GM10248 (cell line): ENCODE measurements around the gene ZNF775.

Source experiments
- CTCF ChIA-PET: fragments of 300-600 bp; sonication (Branson Sonifier 250); formaldehyde crosslinking; extraction: SDS; loops from one replicate; lab custom pipeline; 2021; ENCODE audit warnings: antibody characterized with exemption; lab: Yijun Ruan, JAX
- POLR2A ChIA-PET: fragments of 350-650 bp; sonication (Branson Sonifier 250); formaldehyde crosslinking; extraction: SDS; loops from one replicate; lab custom pipeline; 2020; ENCODE audit warnings: antibody characterized with exemption; lab: Yijun Ruan, JAX
- DNase-seq: peaks from one replicate; pipeline ENCODE4 v3.0.0; 2012; ENCODE audit errors: extremely low spot score
- TF ChIP-seq, protein P1 (sequence below): IDR thresholded peaks from 2 replicates; pipeline ENCODE4 v1.5.1; 2012; ENCODE audit warnings: mild to moderate bottlenecking, low read depth; ENCODE audit errors: extremely low read depth, missing control alignments, control extremely low read depth

Gene ZNF775

DNA sequence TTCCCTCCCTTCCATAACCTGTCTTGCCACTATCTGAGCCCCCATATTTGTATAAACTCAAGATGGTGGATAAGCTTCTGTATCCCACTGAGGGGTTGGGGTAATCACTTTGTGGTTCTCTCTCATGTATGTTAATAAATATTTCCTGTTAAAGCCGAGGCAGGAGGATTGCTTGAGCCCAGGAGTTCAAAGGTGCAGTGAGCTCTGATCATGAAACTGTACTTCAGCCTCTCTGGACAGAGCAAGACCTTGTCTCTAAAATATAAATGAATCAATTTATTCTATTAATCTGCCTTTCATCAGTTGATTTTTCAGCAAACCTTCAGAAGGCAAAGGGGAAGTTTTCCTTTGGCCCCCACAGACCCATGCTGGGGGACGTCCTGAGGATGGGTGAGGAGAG lies 35.9 kb upstream of the ZNF775 start:
- TF ChIP-seq, protein P1, sequence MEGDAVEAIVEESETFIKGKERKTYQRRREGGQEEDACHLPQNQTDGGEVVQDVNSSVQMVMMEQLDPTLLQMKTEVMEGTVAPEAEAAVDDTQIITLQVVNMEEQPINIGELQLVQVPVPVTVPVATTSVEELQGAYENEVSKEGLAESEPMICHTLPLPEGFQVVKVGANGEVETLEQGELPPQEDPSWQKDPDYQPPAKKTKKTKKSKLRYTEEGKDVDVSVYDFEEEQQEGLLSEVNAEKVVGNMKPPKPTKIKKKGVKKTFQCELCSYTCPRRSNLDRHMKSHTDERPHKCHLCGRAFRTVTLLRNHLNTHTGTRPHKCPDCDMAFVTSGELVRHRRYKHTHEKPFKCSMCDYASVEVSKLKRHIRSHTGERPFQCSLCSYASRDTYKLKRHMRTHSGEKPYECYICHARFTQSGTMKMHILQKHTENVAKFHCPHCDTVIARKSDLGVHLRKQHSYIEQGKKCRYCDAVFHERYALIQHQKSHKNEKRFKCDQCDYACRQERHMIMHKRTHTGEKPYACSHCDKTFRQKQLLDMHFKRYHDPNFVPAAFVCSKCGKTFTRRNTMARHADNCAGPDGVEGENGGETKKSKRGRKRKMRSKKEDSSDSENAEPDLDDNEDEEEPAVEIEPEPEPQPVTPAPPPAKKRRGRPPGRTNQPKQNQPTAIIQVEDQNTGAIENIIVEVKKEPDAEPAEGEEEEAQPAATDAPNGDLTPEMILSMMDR = no peak
- no peak for DNase-seq
- CTCF ChIA-PET = interaction anchor here (1.0 to 6.1 kb wide), 2 partner anchors 13 to 22 kb away, joined by 3 to 48 read pairs; no protein-coding TSS in a partner anchor
- POLR2A ChIA-PET = no interaction called here

DNA sequence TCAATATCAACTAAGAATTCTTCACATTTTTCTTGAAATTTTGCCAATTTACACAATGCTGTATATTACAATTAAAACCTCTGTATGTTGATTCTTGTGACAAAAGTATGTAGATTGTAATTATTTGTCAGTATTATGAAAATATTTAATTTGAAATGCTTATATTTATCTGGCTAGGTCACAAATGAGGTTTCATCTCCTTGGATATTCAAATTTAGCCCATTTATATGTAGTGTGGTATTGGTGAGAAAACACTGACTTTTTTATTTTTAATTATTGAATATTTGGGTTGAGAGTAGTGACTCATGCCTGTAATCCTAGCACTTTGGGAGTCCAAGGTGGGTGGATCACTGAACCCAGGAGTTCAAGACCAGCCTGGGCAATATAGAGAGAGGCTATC lies 34.8 kb upstream of the ZNF775 start:
- TF ChIP-seq, protein P1 = no peak
- DNase-seq = no peak
- CTCF ChIA-PET = interaction anchor here (1.0 to 6.1 kb wide), 2 partner anchors 12 to 23 kb away, joined by 3 to 48 read pairs; no protein-coding TSS in a partner anchor
- POLR2A ChIA-PET = no interaction called here

GRCh38 chr7:150345012-150345411 lies 34.1 kb upstream of the ZNF775 start:
- DNase-seq = no peak
- TF ChIP-seq, protein P1 = no peak
- ChIA-PET CTCF (interaction anchor here (1.2 to 6.1 kb wide), 2 partner anchors 11 to 59 kb away, joined by 3 to 48 read pairs; no protein-coding TSS in a partner anchor), POLR2A (no interaction called here)

- TF ChIP-seq, protein P1 = no peak
- POLR2A ChIA-PET = no interaction called here
- no peak for DNase-seq
- CTCF ChIA-PET = interaction anchor here (0.9 to 6.1 kb wide), 3 partner anchors 9 to 17 kb away, joined by 3 to 48 read pairs (median 4); no protein-coding TSS in a partner anchor
Observed at GRCh38 chr7:150346922-150347321, 32.2 kb upstream of the ZNF775 start.

DNA sequence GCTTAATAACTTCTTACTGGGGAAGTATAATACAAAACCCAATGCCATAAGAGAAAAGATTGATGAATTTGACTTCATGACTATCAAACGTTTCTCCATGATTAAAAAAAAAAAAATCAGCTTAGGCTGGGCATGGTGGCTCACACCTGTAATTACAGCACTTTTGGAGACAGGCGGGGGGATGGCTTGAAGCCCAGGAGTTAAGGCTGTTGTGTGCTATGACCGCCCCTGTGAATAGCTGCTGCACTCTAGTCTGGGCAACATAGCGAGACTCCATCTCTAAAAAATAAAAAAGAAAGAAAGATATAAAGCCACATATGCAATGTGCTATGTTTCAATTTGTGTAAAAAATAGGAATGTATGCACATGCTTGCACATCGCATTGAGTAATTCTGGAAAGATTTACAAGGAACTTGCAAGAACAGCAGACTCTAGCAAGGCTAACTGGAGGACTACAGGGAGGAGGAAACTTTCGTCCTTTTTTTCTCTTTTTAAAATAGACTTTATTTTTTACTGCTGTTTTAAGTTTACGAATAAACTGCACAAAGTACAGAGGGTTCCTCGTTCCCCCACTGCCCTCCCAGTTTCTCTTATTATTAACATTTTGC lies 27.4 kb upstream of the ZNF775 start:
- TF ChIP-seq, protein P1 = no peak
- no peak for DNase-seq
- ChIA-PET CTCF (interaction anchor here (1.1 kb wide), 1 partner anchor 26 kb away, joined by 3 read pairs; no protein-coding TSS in a partner anchor), POLR2A (no interaction called here)

DNA sequence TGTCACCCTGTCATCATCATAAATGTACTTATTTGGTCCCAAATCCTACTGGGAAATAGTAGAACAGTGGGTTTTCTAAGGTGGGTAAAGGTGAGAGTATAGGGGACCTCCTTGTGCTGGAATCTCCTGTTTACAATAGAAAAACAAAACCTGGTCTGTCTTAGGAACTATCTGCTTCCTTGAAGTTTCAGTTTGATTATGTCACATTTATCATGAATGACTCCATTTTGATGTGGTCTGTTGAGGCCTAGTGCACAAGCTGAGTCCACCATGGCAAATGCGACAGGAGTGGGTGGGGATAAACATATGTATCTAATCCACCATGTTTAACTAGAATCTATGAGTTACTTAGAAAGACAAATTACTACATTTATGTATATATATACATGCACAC lies 23.5 kb upstream of the ZNF775 start:
- POLR2A ChIA-PET = interaction anchor here (0.6 to 1.2 kb wide), 3 partner anchors 13 to 298 kb away, joined by 3 to 5 read pairs (median 4); partner anchors contain the start of gene REPIN1
- CTCF ChIA-PET = interaction anchor here (1.1 to 5.6 kb wide), 22 partner anchors 10 to 653 kb away, joined by 3 to 66 read pairs (median 5); partner anchors contain the start of gene REPIN1
- no peak for DNase-seq
- TF ChIP-seq, protein P1 = no peak
